HepG2 (cell line): Measurements from ENCODE around the gene ADIPOR2. TPM values are rescaled to one million over a fixed set of nuclear protein-coding genes. Genes with fewer than 3 reads are reported as not detected.

Source experiments
- ATAC-seq: fragments of 200-7000 bp; cut with Tn5 transposase; 3 replicates; pipeline ENCODE4 v1.9.1; 2020; ENCODE audit warnings: mild to moderate bottlenecking, moderate library complexity
- BruUV-seq: library from RNA; stranded (reverse); fragments of 400-500 nt; replicated peaks from 2 replicates; lab custom pipeline; 2021; lab: Mats Ljungman, UMichigan
- CTCF ChIA-PET: fragments of 300-600 bp; formaldehyde crosslinking; extraction: SDS; loops from one replicate; lab custom pipeline; 2021; ENCODE audit warnings: low total read pairs, inconsistent platforms, low intra/inter-chr PET ratio; lab: Yijun Ruan, JAX
- POLR2A ChIA-PET: fragments of 350-600 bp; sonication (Branson Sonifier 250); formaldehyde crosslinking; loops from one replicate; lab custom pipeline; 2020; ENCODE audit warnings: antibody characterized with exemption, inconsistent platforms; lab: Yijun Ruan, JAX
- DNase-seq: peaks from one replicate; pipeline ENCODE4 v3.0.0-alpha.2; 2015; ENCODE audit warnings: low spot score
- FAIRE-seq: peaks from 3 replicates; lab custom pipeline; 2011; peaks lifted over from hg19 to GRCh38; lab: Jason Lieb, UNC
- H2AFZ ChIP-seq: one replicate; pipeline ENCODE4 v1.6.1; 2011; ENCODE audit warnings: low read length, inconsistent platforms
- H3K27ac ChIP-seq: fragments of 300-600 bp; 3 replicates; pipeline ENCODE4 v1.8.0; 2011; ENCODE audit warnings: mixed run types, mild to moderate bottlenecking, mixed read lengths, low read length, inconsistent platforms; ENCODE audit not compliant: insufficient read depth; ENCODE audit errors: extremely low read length
- H3K27me3 ChIP-seq, 2 experiments: fragments of 200-600 bp in 1 of 2; 2 replicates in 1 of 2; 3 replicates in 1 of 2; pipeline versions ENCODE4 v1.6.0 to v1.8.0; 2011; ENCODE audit warnings: low read length in 2 of 2, mild to moderate bottlenecking in 2 of 2, moderate library complexity in 2 of 2, inconsistent platforms in 1 of 2; ENCODE audit not compliant: insufficient read depth in 2 of 2, control insufficient read depth in 1 of 2
- H3K36me3 ChIP-seq, 2 experiments: fragments of 200-600 bp in 1 of 2; replicated peaks in 1 of 2; 2 replicates in 1 of 2; 3 replicates in 1 of 2; pipeline versions ENCODE4 v1.5.1 to v1.8.0; 2011; ENCODE audit warnings: low read length in 2 of 2, inconsistent platforms in 1 of 2; ENCODE audit not compliant: insufficient read depth in 2 of 2, control insufficient read depth in 1 of 2
- H3K4me1 ChIP-seq: 2 replicates; pipeline ENCODE4 v1.5.1; 2012; ENCODE audit warnings: low read length, inconsistent platforms; ENCODE audit not compliant: insufficient read depth
- H3K4me2 ChIP-seq: 2 replicates; pipeline ENCODE4 v1.6.0; 2011; ENCODE audit warnings: low read depth, low read length, inconsistent platforms
- H3K4me3 ChIP-seq, 3 experiments: fragments of 200-600 bp in 1 of 3; sonication (generic), shearing (Covaris generic) in 1 of 3; replicated peaks in 1 of 3; 2 replicates each; pipeline ENCODE4 v1.5.1; 2011 to 2016; ENCODE audit warnings: low read length in 3 of 3, inconsistent platforms in 2 of 3, low read depth in 2 of 3, mild to moderate bottlenecking in 2 of 3, control low read depth in 1 of 3, mixed read lengths in 1 of 3; ENCODE audit not compliant: insufficient read depth in 1 of 3
- H3K79me2 ChIP-seq: one replicate; pipeline ENCODE4 v1.6.1; 2011; ENCODE audit warnings: low read length, inconsistent platforms; ENCODE audit not compliant: insufficient read depth
- H3K9ac ChIP-seq: 2 replicates; pipeline ENCODE4 v1.6.0; 2011; ENCODE audit warnings: mild to moderate bottlenecking, low read depth, low read length, inconsistent platforms; ENCODE audit not compliant: insufficient read depth
- H3K9me3 ChIP-seq: 2 replicates; pipeline ENCODE4 v1.5.1; 2012; ENCODE audit warnings: mild to moderate bottlenecking, low read length
- H4K20me1 ChIP-seq: 2 replicates; pipeline ENCODE4 v1.6.0; 2011; ENCODE audit warnings: inconsistent platforms, mild to moderate bottlenecking, low read length, moderate library complexity; ENCODE audit not compliant: insufficient read depth
- ATF7-NPFF ChIP-seq: sonication (generic); formaldehyde crosslinking; IDR thresholded peaks from 2 replicates; pipeline ENCODE4 v1.8.1; 2023; ENCODE audit warnings: mild to moderate bottlenecking, low read depth, missing genetic modification reagents, moderate library complexity
- CEBPB ChIP-seq: IDR thresholded peaks from 2 replicates; pipeline ENCODE4 v1.6.1; 2011; ENCODE audit warnings: low read depth, low read length, improper control_type of control experiment, borderline replicate concordance
- DNMT3B ChIP-seq: conservative IDR thresholded peaks from 2 replicates; pipeline ENCODE4 v1.6.1; 2016; ENCODE audit warnings: missing biosample characterization, control low read depth
- EP300 ChIP-seq, 3 experiments: sonication (generic) in 1 of 3; formaldehyde crosslinking in 1 of 3; IDR thresholded peaks; 2 replicates each; pipeline versions ENCODE4 v1.5.1 to v1.6.1; 2011 to 2020; ENCODE audit warnings: low read depth in 2 of 3, low read length in 2 of 3, borderline replicate concordance in 1 of 3, improper control_type of control experiment in 1 of 3, mild to moderate bottlenecking in 1 of 3, missing genetic modification reagents in 1 of 3, moderate library complexity in 1 of 3
- FOXA3 ChIP-seq: IDR thresholded peaks from 2 replicates; pipeline ENCODE4 v1.6.1; 2016; ENCODE audit warnings: missing genetic modification reagents, missing compliant biosample characterization
- FOXP1 ChIP-seq, 2 experiments: fragments of 450-650 bp in 1 of 2; IDR thresholded peaks; 2 replicates each; pipeline ENCODE4 v1.6.1; 2017 to 2018; ENCODE audit warnings: antibody characterized with exemption in 1 of 2
- GATAD2A ChIP-seq: IDR thresholded peaks from 2 replicates; pipeline ENCODE4 v1.6.1; 2016
- MBD4 ChIP-seq: IDR thresholded peaks from 2 replicates; pipeline ENCODE4 v1.6.1; 2012; ENCODE audit warnings: low read length, inconsistent platforms, borderline replicate concordance
- MIXL1 ChIP-seq: IDR thresholded peaks from 2 replicates; pipeline ENCODE4 v1.6.1; 2016
- NFIC ChIP-seq: IDR thresholded peaks from 2 replicates; pipeline ENCODE4 v1.6.1; 2012; ENCODE audit warnings: mild to moderate bottlenecking, low read length, inconsistent platforms
- PAF1 ChIP-seq: IDR thresholded peaks from 2 replicates; pipeline ENCODE4 v1.6.1; 2016; ENCODE audit warnings: missing genetic modification reagents, missing compliant biosample characterization
- RARA ChIP-seq: IDR thresholded peaks from 2 replicates; pipeline ENCODE4 v1.6.1; 2016; ENCODE audit warnings: missing genetic modification reagents, missing compliant biosample characterization
- SOX13 ChIP-seq, 3 experiments: fragments of 450-650 bp in 1 of 3; sonication (generic) in 1 of 3; formaldehyde crosslinking in 1 of 3; IDR thresholded peaks in 2 of 3; conservative IDR thresholded peaks in 1 of 3; 2 replicates each; pipeline versions ENCODE4 v1.5.0 to v1.6.1; 2016 to 2020; ENCODE audit warnings: antibody characterized with exemption in 1 of 3, mild to moderate bottlenecking in 1 of 3, missing compliant biosample characterization in 1 of 3, missing genetic modification reagents in 1 of 3, moderate library complexity in 1 of 3
- SOX6 ChIP-seq, 2 experiments: fragments of 450-650 bp in 1 of 2; sonication (generic) in 1 of 2; formaldehyde crosslinking in 1 of 2; IDR thresholded peaks; 2 replicates each; pipeline versions ENCODE4 v1.4.0 to v1.6.1; 2017 to 2020; ENCODE audit warnings: antibody characterized with exemption in 1 of 2, mild to moderate bottlenecking in 1 of 2, missing genetic modification reagents in 1 of 2
- ZNF234 ChIP-seq: sonication (generic); formaldehyde crosslinking; conservative IDR thresholded peaks from 2 replicates; pipeline ENCODE4 v1.5.1; 2020; ENCODE audit warnings: mild to moderate bottlenecking, missing genetic modification reagents
- whole genome bisulfite sequencing: methylation state at CpG from one replicate; pipeline ENCODE4 v1.1.6; 2017; ENCODE audit warnings: low lambda C conversion rate; 5-methylcytosine and 5-hydroxymethylcytosine counted together
- in situ Hi-C: cut with HindIII; loops from 2 replicates; pipeline ENCODE4 v1.10.0; 2017; ENCODE audit warnings: low pct_unique_long_range_greater_than_20kb; ENCODE audit not compliant: extremely low pct_ligation_motif_present
- intact Hi-C: fragments of 100-400 bp; cut with micrococcal nuclease; formaldehyde crosslinking; loops from one replicate; pipeline ENCODE4 v1.10.0; 2022; ENCODE audit not compliant: unreplicated experiment
- polyA plus RNA-seq, 8 experiments: library from polyadenylated mRNA; depleted of rRNA in 3 of 8; stranded (reverse) in 7 of 8; unstranded in 1 of 8; fragments of >200 nt; fragmentation: Illumina TruSeq in 4 of 8; extraction: Trizol in 4 of 8; gene quantifications; 2 replicates each; pipeline versions ENCODE4 v1.2.1 to v1.2.3, GENCODE V29; 2011 to 2016; ENCODE audit warnings: low read depth in 4 of 8, missing spikeins in 1 of 8, mixed read lengths in 1 of 8; ENCODE audit not compliant: insufficient read depth in 1 of 8
- total RNA-seq, 5 experiments: library from RNA; depleted of rRNA; stranded (reverse); fragments of >200 nt; fragmentation: Illumina TruSeq; extraction: Trizol; gene quantifications; 2 replicates each; pipeline ENCODE4 v1.2.3, GENCODE V29; 2016; ENCODE audit warnings: low read depth in 1 of 5
- TF ChIP-seq, protein P1 (sequence below): IDR thresholded peaks from 2 replicates; pipeline ENCODE4 v1.4.0; 2020; ENCODE audit warnings: mild to moderate bottlenecking, missing genetic modification reagents
- TF ChIP-seq, protein P2 (sequence below): sonication (generic); formaldehyde crosslinking; IDR thresholded peaks from 2 replicates; pipeline ENCODE4 v1.4.0; 2020; ENCODE audit warnings: missing genetic modification reagents

Gene ADIPOR2
- total and polyA plus RNA-seq, 2 of the 13 experiments (the other 11 are each of a cell fraction or from before 2014, with no cell fraction given), result 35.2 to 52.2 TPM

DNA sequence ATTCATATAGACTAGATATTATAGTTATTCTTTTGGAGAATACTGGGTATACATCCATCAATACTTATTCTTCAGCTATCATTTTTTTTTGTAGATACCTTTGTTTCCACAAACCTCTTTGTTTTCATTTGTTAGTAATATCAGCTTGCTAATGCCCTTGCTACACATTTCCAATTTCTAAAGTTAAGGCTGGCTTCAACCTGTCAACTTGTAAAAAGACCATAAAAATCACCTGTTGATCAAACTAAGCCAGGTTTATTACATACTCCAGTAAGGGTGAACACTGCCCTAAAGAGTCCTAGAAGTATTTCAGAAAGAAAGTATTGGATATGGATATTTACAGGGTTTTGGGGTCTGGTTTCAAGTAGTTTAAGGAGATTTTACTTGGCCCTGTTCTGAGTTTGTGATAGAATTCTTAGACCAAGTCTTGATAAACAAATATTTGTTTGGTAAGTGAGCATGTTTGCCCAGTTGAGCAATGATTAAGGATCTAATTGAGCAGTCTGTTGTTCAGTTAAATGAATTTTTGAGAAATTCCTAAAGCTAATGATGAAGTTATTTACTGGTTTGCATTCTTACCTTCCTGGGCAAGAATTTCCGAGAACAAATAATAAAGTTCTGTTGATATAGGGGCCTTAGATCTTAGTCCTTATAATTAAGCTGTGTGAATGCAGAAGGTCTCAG is 76.7 kb downstream of the ADIPOR2 start:
- H3K9me3 ChIP-seq, result no peaks in the 10 kb centered on the region
- H3K4me1 ChIP-seq, result peaks cover 85% of the 10 kb centered on the region
- CTCF ChIA-PET, result no interaction called here
- H2AFZ ChIP-seq, result no peak overlapping the region
- 52% methylated on average over 1 of the region's 1 CpG for WGBS
- intact Hi-C loops, result loop anchor here (5.0 to 10.0 kb wide), 2 partner anchors 75 to 103 kb away; partner anchors contain the start of gene ADIPOR2
- no peak for ATAC-seq
- POLR2A ChIA-PET, result interaction anchor here (0.7 to 1.5 kb wide), 3 partner anchors 25 to 818 kb away, joined by 3 to 4 read pairs (median 3); partner anchors contain the start of gene RAD52
- peak; percentile 36 for DNase-seq
- in situ Hi-C loops, result no loop called here
- no peak overlapping the region for H3K4me3 ChIP-seq
- H3K4me2 ChIP-seq, result peak overlapping the region; percentile 45
- H3K36me3 ChIP-seq, result peaks cover 3 to 40% of the 10 kb centered on the region in 2 experiments
- H3K27ac ChIP-seq, result peak overlapping the region; percentile 47
- peaks cover 95% of the 10 kb centered on the region for H3K79me2 ChIP-seq
- no TSS peak for BruUV-seq
- no peaks in the 10 kb centered on the region for H3K27me3 ChIP-seq
- peak; percentile 67 for FAIRE-seq
- H3K9ac ChIP-seq, result peak overlapping the region; percentile 35; the same call in 1 of the 2 replicates
- H4K20me1 ChIP-seq, result no peaks in the 10 kb centered on the region
- TF ChIP-seq FOXA3 (CRISPR knock-in tag), result peak; percentile 55
- peak in 1 of 2 experiments; percentile 60; a peak in 1 of 4 replicates for TF ChIP-seq EP300 (IDR thresholded peaks at IDR 0.05; ENCODE audit: low read depth in 2 of 2, low read length in 2 of 2)
- TF ChIP-seq EP300 (CRISPR knock-in tag; IDR thresholded peaks at IDR 0.05; ENCODE audit: borderline replicate concordance), result no peak
- TF ChIP-seq, protein P1, sequence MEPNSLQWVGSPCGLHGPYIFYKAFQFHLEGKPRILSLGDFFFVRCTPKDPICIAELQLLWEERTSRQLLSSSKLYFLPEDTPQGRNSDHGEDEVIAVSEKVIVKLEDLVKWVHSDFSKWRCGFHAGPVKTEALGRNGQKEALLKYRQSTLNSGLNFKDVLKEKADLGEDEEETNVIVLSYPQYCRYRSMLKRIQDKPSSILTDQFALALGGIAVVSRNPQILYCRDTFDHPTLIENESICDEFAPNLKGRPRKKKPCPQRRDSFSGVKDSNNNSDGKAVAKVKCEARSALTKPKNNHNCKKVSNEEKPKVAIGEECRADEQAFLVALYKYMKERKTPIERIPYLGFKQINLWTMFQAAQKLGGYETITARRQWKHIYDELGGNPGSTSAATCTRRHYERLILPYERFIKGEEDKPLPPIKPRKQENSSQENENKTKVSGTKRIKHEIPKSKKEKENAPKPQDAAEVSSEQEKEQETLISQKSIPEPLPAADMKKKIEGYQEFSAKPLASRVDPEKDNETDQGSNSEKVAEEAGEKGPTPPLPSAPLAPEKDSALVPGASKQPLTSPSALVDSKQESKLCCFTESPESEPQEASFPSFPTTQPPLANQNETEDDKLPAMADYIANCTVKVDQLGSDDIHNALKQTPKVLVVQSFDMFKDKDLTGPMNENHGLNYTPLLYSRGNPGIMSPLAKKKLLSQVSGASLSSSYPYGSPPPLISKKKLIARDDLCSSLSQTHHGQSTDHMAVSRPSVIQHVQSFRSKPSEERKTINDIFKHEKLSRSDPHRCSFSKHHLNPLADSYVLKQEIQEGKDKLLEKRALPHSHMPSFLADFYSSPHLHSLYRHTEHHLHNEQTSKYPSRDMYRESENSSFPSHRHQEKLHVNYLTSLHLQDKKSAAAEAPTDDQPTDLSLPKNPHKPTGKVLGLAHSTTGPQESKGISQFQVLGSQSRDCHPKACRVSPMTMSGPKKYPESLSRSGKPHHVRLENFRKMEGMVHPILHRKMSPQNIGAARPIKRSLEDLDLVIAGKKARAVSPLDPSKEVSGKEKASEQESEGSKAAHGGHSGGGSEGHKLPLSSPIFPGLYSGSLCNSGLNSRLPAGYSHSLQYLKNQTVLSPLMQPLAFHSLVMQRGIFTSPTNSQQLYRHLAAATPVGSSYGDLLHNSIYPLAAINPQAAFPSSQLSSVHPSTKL (CRISPR knock-in tag), result peak; percentile 38; the same call in 1 of the 2 replicates
- no peak for TF ChIP-seq ZNF234
- 0 out of 2 replicates have a peak, but pooled peaks have one; percentile 22 for TF ChIP-seq NFIC
- TF ChIP-seq SOX6 (IDR thresholded peaks at IDR 0.05), result no peak
- peak; percentile 12; the same call in 1 of the 2 replicates for TF ChIP-seq SOX6 (CRISPR knock-in tag; IDR thresholded peaks at IDR 0.05)
- peak; percentile 21; the same call in 1 of the 2 replicates for TF ChIP-seq MIXL1 (CRISPR knock-in tag)
- TF ChIP-seq ATF7-NPFF (CRISPR knock-in tag), result no peak
- no peak for TF ChIP-seq SOX13 (IDR thresholded peaks at IDR 0.05)
- peak in 1 of 2 experiments; percentile 49; a peak in 1 of 4 replicates for TF ChIP-seq SOX13 (CRISPR knock-in tag; conservative IDR thresholded peaks at IDR 0.05 in 1 of 2, IDR thresholded peaks at IDR 0.05 in 1 of 2)
- TF ChIP-seq, protein P2, sequence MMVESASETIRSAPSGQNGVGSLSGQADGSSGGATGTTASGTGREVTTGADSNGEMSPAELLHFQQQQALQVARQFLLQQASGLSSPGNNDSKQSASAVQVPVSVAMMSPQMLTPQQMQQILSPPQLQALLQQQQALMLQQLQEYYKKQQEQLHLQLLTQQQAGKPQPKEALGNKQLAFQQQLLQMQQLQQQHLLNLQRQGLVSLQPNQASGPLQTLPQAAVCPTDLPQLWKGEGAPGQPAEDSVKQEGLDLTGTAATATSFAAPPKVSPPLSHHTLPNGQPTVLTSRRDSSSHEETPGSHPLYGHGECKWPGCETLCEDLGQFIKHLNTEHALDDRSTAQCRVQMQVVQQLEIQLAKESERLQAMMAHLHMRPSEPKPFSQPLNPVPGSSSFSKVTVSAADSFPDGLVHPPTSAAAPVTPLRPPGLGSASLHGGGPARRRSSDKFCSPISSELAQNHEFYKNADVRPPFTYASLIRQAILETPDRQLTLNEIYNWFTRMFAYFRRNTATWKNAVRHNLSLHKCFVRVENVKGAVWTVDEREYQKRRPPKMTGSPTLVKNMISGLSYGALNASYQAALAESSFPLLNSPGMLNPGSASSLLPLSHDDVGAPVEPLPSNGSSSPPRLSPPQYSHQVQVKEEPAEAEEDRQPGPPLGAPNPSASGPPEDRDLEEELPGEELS (CRISPR knock-in tag), result peak; percentile 40; the same call in 1 of the 2 replicates
- no peak for TF ChIP-seq PAF1 (CRISPR knock-in tag)
- peak; percentile 15; the same call in 1 of the 2 replicates for TF ChIP-seq CEBPB
- no peak for TF ChIP-seq RARA (CRISPR knock-in tag)
- no peak for TF ChIP-seq DNMT3B (CRISPR knock-in tag)
- peak; percentile 62 for TF ChIP-seq GATAD2A (CRISPR knock-in tag)
- TF ChIP-seq FOXP1 (IDR thresholded peaks at IDR 0.05), result no peak
- TF ChIP-seq FOXP1 (CRISPR knock-in tag; IDR thresholded peaks at IDR 0.05), result peak; percentile 60; the same call in 1 of the 2 replicates
- TF ChIP-seq MBD4, result 0 out of 2 replicates have a peak, but pooled peaks have one; percentile 36
